ENCODE measurements around the gene CCDC195. TPM values are rescaled to one million over a fixed set of nuclear protein-coding genes. Genes with fewer than 3 reads are reported as not detected.

The CCDC195 gene
- total RNA-seq (2021) (not detected in 2 replicates), Bru-seq, nascent RNA (not detected), BruChase-seq, experiment 1, labeled RNA remaining after a 2-hour chase (percentile 3 among the genes with signal in this experiment), BruChase-seq, experiment 2, labeled RNA remaining after a 6-hour chase (not detected)
- long read RNA-seq, partial matches to known transcripts, result 0 of 1 reads
- long read RNA-seq, other reads (novel, unspliced or antisense), result 1 of 1 reads

- Histone ChIP-seq H3K9me3 (ENCODE audit: insufficient read depth, low read depth) (peaks cover 7% of the 10 kb centered on the region; the same call in 1 of the 2 replicates), H3K9me2 (ENCODE audit: insufficient read depth) (no peaks in the 10 kb centered on the region), H3K4me2 (no peak within 1 kb of the TSS), H3K27me3 (ENCODE audit: insufficient read depth, low read depth) (no peaks in the 10 kb centered on the region), H3K79me2 (ENCODE audit: low read depth) (no peaks in the 10 kb centered on the region), H3K36me3 (ENCODE audit: low read depth) (no peaks in the 10 kb centered on the region), H4K20me1 (ENCODE audit: insufficient read depth) (no peaks in the 10 kb centered on the region), H3K4me3 (no peak within 1 kb of the TSS), H3K4me1 (replicated peaks; ENCODE audit: insufficient read depth) (no peaks in the 10 kb centered on the region), H3F3A (ENCODE audit: insufficient read depth, low read depth) (no peaks in the 10 kb centered on the region), H3K27ac (no peak within 1 kb of the TSS), H2AFZ (peak within 1 kb of the TSS; percentile 21; the same call in 1 of the 2 replicates)
- ChIA-PET POLR2A (ENCODE audit: unreplicated experiment) (interaction anchor here (0.6 kb wide), 1 partner anchor 14 kb away, joined by 6 read pairs; no protein-coding TSS in a partner anchor), CTCF (no interaction called here)
- no peak for TF ChIP-seq EZH2 (IDR thresholded peaks at IDR 0.05; ENCODE audit: low read depth)
- no peak for TF ChIP-seq CTCF (conservative IDR thresholded peaks at IDR 0.05)
- no peak for DNase-seq
- BruUV-seq (replicated peaks), result no TSS peak
- intact Hi-C loops (cut with micrococcal nuclease; ENCODE audit: unreplicated experiment), result no loop called here
Observed at GRCh38 chr2:224716201-224716600, at the start of gene CCDC195. CCDC195 (minus strand) TSS chr2:224716365; CDS start chr2:224716365, 0 bp downstream.

- no peak overlapping the region for H3K4me2 ChIP-seq
- H3K27me3 ChIP-seq (ENCODE audit: insufficient read depth, low read depth), result no peaks in the 10 kb centered on the region
- ChIA-PET CTCF (interaction anchor here (0.7 kb wide), 1 partner anchor 135 kb away, joined by 3 read pairs; no protein-coding TSS in a partner anchor), POLR2A (ENCODE audit: unreplicated experiment) (interaction anchor here (0.6 kb wide), 1 partner anchor 836 kb away, joined by 9 read pairs; no protein-coding TSS in a partner anchor)
- no peaks in the 10 kb centered on the region for H3K9me3 ChIP-seq (ENCODE audit: insufficient read depth, low read depth)
- H3K79me2 ChIP-seq (ENCODE audit: low read depth), result no peaks in the 10 kb centered on the region
- H3K36me3 ChIP-seq (ENCODE audit: low read depth), result no peaks in the 10 kb centered on the region
- BruUV-seq (replicated peaks), result no TSS peak
- intact Hi-C loops (cut with micrococcal nuclease; ENCODE audit: unreplicated experiment), result no loop called here
- H3K4me3 ChIP-seq, result no peak overlapping the region
- no peak for DNase-seq
- H3K27ac ChIP-seq, result no peak overlapping the region
- no peaks in the 10 kb centered on the region for H4K20me1 ChIP-seq (ENCODE audit: insufficient read depth)
- no peak overlapping the region for H2AFZ ChIP-seq
- no peaks in the 10 kb centered on the region for H3K9me2 ChIP-seq (ENCODE audit: insufficient read depth)
- no peaks in the 10 kb centered on the region for H3F3A ChIP-seq (ENCODE audit: insufficient read depth, low read depth)
- TF ChIP-seq CTCF (conservative IDR thresholded peaks at IDR 0.05) (no peak), EZH2 (IDR thresholded peaks at IDR 0.05; ENCODE audit: low read depth) (no peak)
- no peaks in the 10 kb centered on the region for H3K4me1 ChIP-seq (replicated peaks; ENCODE audit: insufficient read depth)
Observed at GRCh38 chr2:224764565-224765236, 48.5 kb upstream of the CCDC195 start.

GRCh38 chr2:224757934-224758548 lies 41.9 kb upstream of the CCDC195 start:
- Histone ChIP-seq H3K9me3 (ENCODE audit: insufficient read depth, low read depth) (peaks cover 13% of the 10 kb centered on the region), H3K4me2 (no peak overlapping the region), H4K20me1 (ENCODE audit: insufficient read depth) (no peaks in the 10 kb centered on the region), H3K27ac (no peak overlapping the region), H3K79me2 (ENCODE audit: low read depth) (no peaks in the 10 kb centered on the region), H3K27me3 (ENCODE audit: insufficient read depth, low read depth) (no peaks in the 10 kb centered on the region), H3K36me3 (ENCODE audit: low read depth) (no peaks in the 10 kb centered on the region), H3K4me1 (replicated peaks; ENCODE audit: insufficient read depth) (no peaks in the 10 kb centered on the region), H3F3A (ENCODE audit: insufficient read depth, low read depth) (no peaks in the 10 kb centered on the region), H3K9me2 (ENCODE audit: insufficient read depth) (no peaks in the 10 kb centered on the region), H2AFZ (no peak overlapping the region), H3K4me3 (no peak overlapping the region)
- intact Hi-C loops (cut with micrococcal nuclease; ENCODE audit: unreplicated experiment), result no loop called here
- no TSS peak for BruUV-seq (replicated peaks)
- ChIA-PET POLR2A (ENCODE audit: unreplicated experiment) (no interaction called here), CTCF (no interaction called here)
- DNase-seq, result no peak
- TF ChIP-seq EZH2 (IDR thresholded peaks at IDR 0.05; ENCODE audit: low read depth), result no peak
- TF ChIP-seq CTCF (conservative IDR thresholded peaks at IDR 0.05), result no peak
